Retinal pigment epithelial cell (primary cell): Measurements from ENCODE around the gene RNF180.
"Not testable (repeated sequence)": the region's sequence is repeated elsewhere in the genome, so short reads cannot be mapped to it uniquely, and the experiment has no call there.

ENCODE experiments used
- DNase-seq: peaks from one replicate; pipeline ENCODE4 v3.0.0-alpha.2; 2010; ENCODE audit warnings: low read depth
- H3K4me3 ChIP-seq: 2 replicates; pipeline ENCODE4 v1.5.1; 2011; ENCODE audit warnings: mild to moderate bottlenecking, low read length, control low read depth, moderate library complexity
- CTCF ChIP-seq: conservative IDR thresholded peaks from 2 replicates; pipeline ENCODE4 v1.5.1; 2011; ENCODE audit warnings: low read depth, low read length, control low read depth, inconsistent platforms

RNF180 gene

GRCh38 chr5:64347309-64347708 is 181.7 kb downstream of the RNF180 start:
- no peak for DNase-seq
- no peak overlapping the region for H3K4me3 ChIP-seq
- peak; percentile 25 for TF ChIP-seq CTCF

DNA sequence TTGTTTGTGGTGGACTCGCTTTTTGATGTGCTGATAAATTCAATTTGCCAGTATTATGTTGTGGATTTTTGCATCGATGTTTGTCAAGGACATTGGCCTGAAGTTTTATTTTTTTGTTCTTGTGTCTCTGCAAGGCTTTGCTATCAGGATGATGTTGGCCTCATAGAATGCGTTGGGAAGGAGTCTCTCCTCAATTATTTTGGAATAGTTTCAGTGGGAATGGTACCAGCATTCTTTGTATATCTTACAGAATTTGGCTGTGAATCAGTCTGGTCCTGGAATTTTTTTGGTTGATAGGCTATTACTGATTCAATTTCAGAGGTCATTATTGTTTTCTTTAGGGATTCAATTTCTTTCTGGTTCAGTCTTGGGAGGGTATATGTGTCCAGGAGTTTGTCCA is 198.8 kb downstream of the RNF180 start:
- TF ChIP-seq CTCF = no peak
- no peak overlapping the region for H3K4me3 ChIP-seq
- DNase-seq = no peak

DNA sequence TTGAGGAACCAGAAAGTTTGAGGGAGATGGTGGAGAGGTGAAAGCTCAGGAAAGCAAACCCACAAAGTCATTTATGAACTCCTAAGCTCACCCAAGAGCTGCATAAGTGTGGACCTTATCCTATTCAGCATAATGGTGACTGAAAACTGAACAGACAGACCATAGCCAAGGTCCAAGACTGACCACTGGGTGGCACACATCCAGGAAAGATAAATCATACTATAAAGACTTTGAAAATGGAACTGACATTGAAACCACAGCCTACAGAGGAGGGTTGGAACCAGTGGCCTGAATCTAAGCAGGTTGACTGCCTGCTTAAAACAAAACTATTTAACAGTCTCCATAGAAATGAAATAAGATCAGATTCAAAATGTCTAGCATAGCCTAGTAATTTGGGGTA is 219.1 kb downstream of the RNF180 start:
- TF ChIP-seq CTCF = peak; percentile 55
- no peak for DNase-seq

DNA sequence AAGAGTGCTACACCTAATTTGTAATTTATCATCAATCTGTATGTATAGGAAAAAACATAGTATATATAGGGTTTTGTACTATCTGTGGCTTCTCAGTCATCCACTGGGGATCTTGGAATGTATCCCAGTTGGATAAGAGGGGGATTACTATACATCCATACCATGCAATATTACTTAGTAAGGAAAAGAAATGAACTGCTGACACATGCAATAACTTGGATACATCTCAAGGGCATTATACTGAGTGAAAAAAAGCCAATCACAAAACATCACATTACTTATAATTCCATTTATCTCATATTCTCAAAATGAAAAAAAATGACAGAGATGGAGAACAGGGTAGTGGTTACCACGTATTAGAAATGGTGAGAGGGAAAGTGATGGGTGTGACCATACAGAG is 231.9 kb downstream of the RNF180 start:
- TF ChIP-seq CTCF = no peak
- DNase-seq = no peak
- H3K4me3 ChIP-seq = no peak overlapping the region

More for the DNA sequence above, 219.1 kb downstream of the RNF180 start:
- H3K4me3 ChIP-seq = no peak overlapping the region

DNA sequence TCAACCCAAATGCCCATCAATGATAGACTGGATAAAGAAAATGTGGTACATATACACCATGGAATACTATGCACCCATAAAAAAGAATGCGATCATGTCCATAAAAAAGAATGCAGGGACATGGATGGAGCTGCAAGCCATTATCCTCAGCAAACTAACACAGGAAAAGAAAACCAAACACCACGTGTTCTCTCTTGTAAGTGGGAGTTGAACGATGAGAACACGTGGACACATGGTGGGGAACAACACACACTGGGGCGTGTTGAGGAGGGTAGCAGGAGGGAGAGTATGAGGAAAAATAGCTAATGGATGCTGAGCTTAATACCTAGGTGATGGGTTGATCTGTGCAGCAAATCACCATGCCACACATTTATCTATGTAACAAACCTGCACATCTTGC is 233.1 kb downstream of the RNF180 start:
- H3K4me3 ChIP-seq, DNase-seq: not testable (repeated sequence)

DNA sequence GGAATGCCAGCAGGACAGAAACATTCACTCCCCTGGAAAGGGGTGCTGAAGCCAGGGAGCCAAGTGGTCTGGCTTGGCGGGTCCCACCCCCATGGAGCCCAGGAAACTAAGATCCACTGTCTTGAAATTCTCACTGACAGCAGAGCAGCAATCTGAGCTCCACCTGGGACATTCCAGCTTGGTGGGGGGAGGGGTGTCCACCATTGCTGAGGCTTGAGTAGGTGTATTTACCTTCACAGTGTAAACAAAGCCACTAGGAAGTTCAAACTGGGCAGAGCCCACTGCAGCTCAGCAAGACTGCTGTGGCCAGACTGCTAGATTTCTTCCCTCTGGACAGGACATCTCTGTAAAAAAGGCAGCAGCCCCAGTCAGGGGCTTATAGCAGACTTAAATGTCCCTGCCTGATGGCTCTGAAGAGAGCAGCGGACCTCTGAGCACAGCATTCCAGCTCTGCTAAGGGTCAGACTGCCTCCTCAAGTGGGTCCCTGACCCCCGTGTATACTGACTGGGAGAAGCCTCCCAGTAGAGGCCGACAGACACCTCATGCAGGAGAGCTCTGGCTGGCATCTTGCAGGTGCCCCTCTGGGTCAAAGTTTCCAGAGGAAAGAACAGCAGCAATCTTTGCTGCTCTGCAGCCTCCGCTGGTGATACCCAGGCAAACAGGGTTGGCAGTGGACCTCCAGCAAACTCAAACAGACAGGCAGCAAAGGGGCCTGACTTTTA is 241.6 kb downstream of the RNF180 start:
- DNase-seq, H3K4me3 ChIP-seq: not testable (repeated sequence)

- no peak for TF ChIP-seq CTCF
- H3K4me3 ChIP-seq = no peak overlapping the region
- no peak for DNase-seq
Observed at GRCh38 chr5:64417390-64417789, 251.7 kb downstream of the RNF180 start.

DNA sequence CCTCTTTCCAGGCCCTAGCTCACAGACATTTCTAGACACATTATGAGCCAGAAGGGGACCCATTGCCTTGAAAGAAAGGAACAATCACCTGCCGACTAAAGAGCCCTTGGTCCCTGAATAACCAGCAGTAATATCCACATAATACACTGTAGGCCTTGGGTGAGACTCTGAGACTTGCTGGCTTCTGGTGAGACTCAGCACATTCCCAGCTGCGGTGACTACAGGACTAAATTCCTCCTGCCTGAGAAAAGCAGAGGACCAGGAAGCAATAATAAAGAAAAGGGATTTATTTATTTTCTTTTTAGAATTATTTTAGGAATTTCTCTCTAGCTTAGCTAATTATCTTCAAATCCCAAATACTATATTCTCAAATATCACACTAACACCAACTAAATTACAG is 252.4 kb downstream of the RNF180 start:
- no peak for TF ChIP-seq CTCF
- H3K4me3 ChIP-seq = no peak overlapping the region
- no peak for DNase-seq
